Activated CD8-positive, alpha-beta T cell treated with anti-CD3 and anti-CD28 coated beads for 36 hours (primary cell): ENCODE measurements around the gene PIGC. TPM values are rescaled to one million over a fixed set of nuclear protein-coding genes. Genes with fewer than 3 reads are reported as not detected.
A peak's percentile ranks its signal among the peaks of the same experiment; 100 is the strongest.

Source experiments
- ATAC-seq: fragments of 200-7000 bp; cut with Tn5 transposase; one replicate; pipeline ENCODE4 v1.10.0; 2021; ENCODE audit warnings: mild to moderate bottlenecking, moderate library complexity
- CTCF ChIA-PET: fragments of 350-600 bp; sonication (Branson Sonifier 250); formaldehyde crosslinking; loops from one replicate; lab custom pipeline; 2021; ENCODE audit warnings: antibody characterized with exemption; lab: Charles Lee
- POLR2A ChIA-PET: fragments of 350-600 bp; sonication (Branson Sonifier 250); formaldehyde crosslinking; loops from one replicate; lab custom pipeline; 2021; ENCODE audit warnings: antibody characterized with exemption; lab: Charles Lee
- DNase-seq: peaks from one replicate; pipeline ENCODE4 v3.0.0-alpha.2; 2020
- H3K27ac Mint-ChIP-seq: one replicate; pipeline ENCODE4 v1.8.0; 2021; ENCODE audit warnings: mild to moderate bottlenecking, mixed read lengths
- H3K27me3 Mint-ChIP-seq: one replicate; pipeline ENCODE4 v1.8.0; 2021; ENCODE audit warnings: mixed read lengths
- H3K36me3 Mint-ChIP-seq: one replicate; pipeline ENCODE4 v1.8.0; 2021; ENCODE audit warnings: low read depth, mixed read lengths
- H3K4me1 Mint-ChIP-seq: one replicate; pipeline ENCODE4 v1.8.0; 2021; ENCODE audit warnings: low read depth, mixed read lengths
- H3K4me3 Mint-ChIP-seq: one replicate; pipeline ENCODE4 v1.8.0; 2021; ENCODE audit warnings: mild to moderate bottlenecking, moderate library complexity, mixed read lengths
- H3K9me3 Mint-ChIP-seq: one replicate; pipeline ENCODE4 v1.8.0; 2021; ENCODE audit warnings: mixed read lengths
- CTCF ChIP-seq: fragments of 200-600 bp; IDR thresholded peaks from one replicate; pipeline ENCODE4 v1.8.0; 2022; ENCODE audit warnings: antibody characterized with exemption, mild to moderate bottlenecking
- intact Hi-C: fragments of 100-400 bp; cut with micrococcal nuclease; formaldehyde crosslinking; loops from one replicate; pipeline ENCODE4 v1.10.0; 2022
- total RNA-seq, 2 experiments: library from RNA; stranded (reverse); gene quantifications; one replicate each; pipeline ENCODE4 v1.2.3, GENCODE V29; 2021

PIGC gene
- total RNA-seq, 2 experiments from 2014 or later: 17.8 to 19.5 TPM

- Mint-ChIP-seq H3K36me3 (no peaks in the 10 kb centered on the region), H3K27me3 (no peaks in the 10 kb centered on the region), H3K9me3 (no peaks in the 10 kb centered on the region), H3K27ac (no peak overlapping the region), H3K4me3 (no peak overlapping the region), H3K4me1 (peaks cover 22% of the 10 kb centered on the region)
- no peak for TF ChIP-seq CTCF
- ChIA-PET POLR2A (interaction anchor here (1.3 to 2.1 kb wide), 2 partner anchors 8 to 9 kb away, joined by 3 to 4 read pairs; no protein-coding TSS in a partner anchor), CTCF (interaction anchor here (0.7 to 3.3 kb wide), 13 partner anchors 7 to 466 kb away, joined by 3 to 16 read pairs (median 4); no protein-coding TSS in a partner anchor)
- no peak for ATAC-seq
- intact Hi-C loops: loop anchor here (5.0 kb wide), 1 partner anchor 267 kb away; no protein-coding TSS in a partner anchor
- DNase-seq: no peak
Observed at GRCh38 chr1:172450524-172450885, 6.6 kb upstream of the PIGC start.

- peak; percentile 82 for ATAC-seq
- H3K4me3 Mint-ChIP-seq: no peak overlapping the region
- intact Hi-C loops: loop anchor here (5.0 kb wide), 1 partner anchor 267 kb away; no protein-coding TSS in a partner anchor
- ChIA-PET CTCF (interaction anchor here (0.7 to 3.3 kb wide), 13 partner anchors 8 to 447 kb away, joined by 3 to 16 read pairs (median 4); no protein-coding TSS in a partner anchor), POLR2A (interaction anchor here (2.1 kb wide), 1 partner anchor 9 kb away, joined by 4 read pairs; no protein-coding TSS in a partner anchor)
- H3K36me3 Mint-ChIP-seq: no peaks in the 10 kb centered on the region
- no peak overlapping the region for H3K27ac Mint-ChIP-seq
- TF ChIP-seq CTCF: peak; percentile 87
- H3K4me1 Mint-ChIP-seq: peaks cover 22% of the 10 kb centered on the region
- peak; percentile 35 for DNase-seq
- H3K27me3 Mint-ChIP-seq: no peaks in the 10 kb centered on the region
- H3K9me3 Mint-ChIP-seq: no peaks in the 10 kb centered on the region
Observed at GRCh38 chr1:172449585-172450523, 6.0 kb upstream of the PIGC start.

GRCh38 chr1:172448995-172449584 lies 5.2 kb upstream of the PIGC start:
- intact Hi-C loops: no loop called here

GRCh38 chr1:172447641-172448040 lies 3.8 kb upstream of the PIGC start:
- intact Hi-C loops: no loop called here
- Mint-ChIP-seq H3K4me1 (peaks cover 30% of the 10 kb centered on the region), H3K36me3 (peaks cover under 1% of the 10 kb centered on the region), H3K27me3 (no peaks in the 10 kb centered on the region), H3K4me3 (no peak overlapping the region), H3K9me3 (no peaks in the 10 kb centered on the region), H3K27ac (no peak overlapping the region)
- DNase-seq (no peak), ATAC-seq (no peak)
- POLR2A ChIA-PET: interaction anchor here (0.7 kb wide), 1 partner anchor 86 kb away, joined by 3 read pairs; no protein-coding TSS in a partner anchor
- CTCF ChIA-PET: no interaction called here
- no peak for TF ChIP-seq CTCF

More at GRCh38 chr1:172448995-172449584, 5.2 kb upstream of the PIGC start:
- ATAC-seq (peak; percentile 21), DNase-seq (peak; percentile 37)
- Mint-ChIP-seq H3K27ac (no peak overlapping the region), H3K36me3 (no peaks in the 10 kb centered on the region), H3K4me3 (no peak overlapping the region), H3K27me3 (no peaks in the 10 kb centered on the region), H3K9me3 (no peaks in the 10 kb centered on the region), H3K4me1 (peaks cover 28% of the 10 kb centered on the region)
- ChIA-PET CTCF (interaction anchor here (1.0 to 3.3 kb wide), 5 partner anchors 9 to 279 kb away, joined by 3 to 16 read pairs (median 3); no protein-coding TSS in a partner anchor), POLR2A (no interaction called here)
- TF ChIP-seq CTCF: no peak
